Cardiac atrium fibroblast (primary cell): Measurements from ENCODE around the gene OR13G1. TPM values are rescaled to one million over a fixed set of nuclear protein-coding genes. Genes with fewer than 3 reads are reported as not detected.

Experiments used
- total RNA-seq: library from RNA; depleted of rRNA; stranded (reverse); fragments of >200 nt; gene quantifications from 2 replicates; pipeline ENCODE4 v1.2.3, GENCODE V29; 2015

Gene OR13G1, protein sequence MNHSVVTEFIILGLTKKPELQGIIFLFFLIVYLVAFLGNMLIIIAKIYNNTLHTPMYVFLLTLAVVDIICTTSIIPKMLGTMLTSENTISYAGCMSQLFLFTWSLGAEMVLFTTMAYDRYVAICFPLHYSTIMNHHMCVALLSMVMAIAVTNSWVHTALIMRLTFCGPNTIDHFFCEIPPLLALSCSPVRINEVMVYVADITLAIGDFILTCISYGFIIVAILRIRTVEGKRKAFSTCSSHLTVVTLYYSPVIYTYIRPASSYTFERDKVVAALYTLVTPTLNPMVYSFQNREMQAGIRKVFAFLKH
- not detected in 2 replicates for total RNA-seq

DNA sequence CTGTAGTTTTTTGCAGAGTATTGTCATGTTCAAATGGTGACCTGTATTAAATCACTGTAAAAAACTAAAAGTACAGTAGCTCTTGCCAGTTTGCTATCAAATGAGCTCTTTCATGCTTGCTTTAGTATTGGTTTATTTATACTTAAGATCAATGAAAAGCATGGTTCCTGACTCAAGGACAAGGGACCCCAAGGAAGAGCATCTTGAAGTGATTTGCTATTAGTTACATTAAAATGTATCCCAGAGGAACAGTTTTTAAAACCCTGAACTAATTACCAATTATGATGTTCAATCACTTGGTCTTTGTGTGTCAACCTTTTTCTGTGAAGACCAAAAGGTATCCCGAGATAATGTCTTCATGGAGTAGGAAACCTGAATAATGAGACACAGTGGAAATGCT lies at the start of gene OR13G1:
TSS of gene OR13G1 (minus strand) at position 101 of the 400 bp plus-strand sequence. CDS start 6,698 bp downstream, outside the sequence.

DNA sequence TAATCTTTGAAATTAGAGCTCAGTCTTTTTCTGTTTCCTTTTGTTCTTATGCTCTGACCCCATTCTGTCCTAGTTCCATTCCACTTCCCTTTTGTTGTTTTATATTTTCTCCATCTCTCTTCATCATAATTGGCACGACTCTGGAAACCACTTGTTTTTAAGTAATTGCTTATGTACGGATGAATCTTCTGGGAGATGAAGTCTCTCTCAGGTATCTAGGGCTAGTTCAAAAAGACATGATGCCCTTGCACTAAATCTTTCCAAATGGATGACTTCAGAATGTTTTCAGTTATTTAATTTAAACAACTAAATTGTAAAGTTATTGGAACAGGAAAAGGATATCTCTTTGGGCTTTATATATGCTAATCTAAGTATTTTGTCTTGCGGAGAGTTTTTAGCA lies 37.0 kb upstream of the OR13G1 start, which contains the start of gene OR6F1:
TSS of gene OR6F1 (minus strand) at position 101 of the 400 bp plus-strand sequence. CDS start 3,891 bp downstream, outside the sequence.

Other genes with a start within 250 kb of the OR13G1 start
- not detected in 2 replicates for gene OR2B11, start 221.6 kb downstream of the OR13G1 start, total RNA-seq
- not detected in 2 replicates for gene OR2C3, start 143.3 kb downstream of the OR13G1 start, total RNA-seq
- gene GCSAML, start 130.6 kb downstream of the OR13G1 start, total RNA-seq, result not detected in 2 replicates
- not detected in 2 replicates for gene OR2G2, start 91.4 kb downstream of the OR13G1 start, total RNA-seq
- not detected in 2 replicates for gene OR2G3, start 74.2 kb downstream of the OR13G1 start, total RNA-seq
- gene OR6F1, start 36.9 kb upstream of the OR13G1 start, total RNA-seq, result not detected in 2 replicates
- not detected in 2 replicates for gene OR14K1, start 58.9 kb upstream of the OR13G1 start, total RNA-seq
- not detected in 2 replicates for gene OR14A2, start 68.4 kb upstream of the OR13G1 start, total RNA-seq
- not detected in 2 replicates for gene OR1C1, start 80.8 kb upstream of the OR13G1 start, total RNA-seq
- not detected in 2 replicates for gene OR14A16, start 144.4 kb upstream of the OR13G1 start, total RNA-seq
- not detected in 2 replicates for gene OR11L1, start 162.2 kb upstream of the OR13G1 start, total RNA-seq
- gene TRIM58, start 177.4 kb upstream of the OR13G1 start, total RNA-seq, result 0.32 TPM in 1 of 2 replicates, not detected in the other
- not detected in 2 replicates for gene OR2W3, start 215.8 kb upstream of the OR13G1 start, total RNA-seq
- not detected in 2 replicates for gene OR2T8, start 240.5 kb upstream of the OR13G1 start, total RNA-seq
- gene OR2AJ1, start 245.2 kb upstream of the OR13G1 start, total RNA-seq, result not detected in 2 replicates